Measurements from ENCODE around the gene ABCC1.

Gene ABCC1

GRCh38 chr16:16167927-16168326 lies 218.5 kb downstream of the ABCC1 start:
- TF ChIP-seq CTCF (IDR thresholded peaks at IDR 0.05; ENCODE audit: control insufficient read depth, insufficient read depth, low read depth, low read length, missing control alignments): no peak
- H3K4me3 ChIP-seq (ENCODE audit: control insufficient read depth, low read depth, low read length): no peak overlapping the region
- DNase-seq (ENCODE audit: low read depth): no peak

GRCh38 chr16:16168431-16168830 lies 219.0 kb downstream of the ABCC1 start:
- no peak for TF ChIP-seq CTCF (IDR thresholded peaks at IDR 0.05; ENCODE audit: control insufficient read depth, insufficient read depth, low read depth, low read length, missing control alignments)

GRCh38 chr16:16169615-16170014 lies 220.2 kb downstream of the ABCC1 start:
- no peak overlapping the region for H3K4me3 ChIP-seq (ENCODE audit: control insufficient read depth, low read depth, low read length)
- no peak for DNase-seq (ENCODE audit: low read depth)
- TF ChIP-seq CTCF (IDR thresholded peaks at IDR 0.05; ENCODE audit: control insufficient read depth, insufficient read depth, low read depth, low read length, missing control alignments): no peak

More at GRCh38 chr16:16168431-16168830, 219.0 kb downstream of the ABCC1 start:
- no peak for DNase-seq (ENCODE audit: low read depth)
- H3K4me3 ChIP-seq (ENCODE audit: control insufficient read depth, low read depth, low read length): no peak overlapping the region

GRCh38 chr16:16171332-16171919 lies 222.0 kb downstream of the ABCC1 start:
- TF ChIP-seq CTCF (IDR thresholded peaks at IDR 0.05; ENCODE audit: control insufficient read depth, insufficient read depth, low read depth, low read length, missing control alignments): no peak
- no peak for DNase-seq (ENCODE audit: low read depth)

GRCh38 chr16:16172991-16173390 lies 223.6 kb downstream of the ABCC1 start:
- TF ChIP-seq CTCF (IDR thresholded peaks at IDR 0.05; ENCODE audit: control insufficient read depth, insufficient read depth, low read depth, low read length, missing control alignments): no peak
- H3K4me3 ChIP-seq (ENCODE audit: control insufficient read depth, low read depth, low read length): no peak overlapping the region
- DNase-seq (ENCODE audit: low read depth): no peak

More at GRCh38 chr16:16171332-16171919, 222.0 kb downstream of the ABCC1 start:
- no peak overlapping the region for H3K4me3 ChIP-seq (ENCODE audit: control insufficient read depth, low read depth, low read length)

GRCh38 chr16:16175296-16175695 lies 225.9 kb downstream of the ABCC1 start:
- no peak for DNase-seq (ENCODE audit: low read depth)
- no peak overlapping the region for H3K4me3 ChIP-seq (ENCODE audit: control insufficient read depth, low read depth, low read length)
- TF ChIP-seq CTCF (IDR thresholded peaks at IDR 0.05; ENCODE audit: control insufficient read depth, insufficient read depth, low read depth, low read length, missing control alignments): no peak
